Breast epithelium (tissue), 3 donors: ENCODE measurements around the gene CELA1.

Experiments
- CTCF ChIP-seq, 3 donors: fragments of 450-650 bp; IDR thresholded peaks; one replicate each; pipeline ENCODE4 v1.5.1; 2016 to 2017; ENCODE audit warnings: antibody characterized with exemption in 3 of 3, mild to moderate bottlenecking in 3 of 3, moderate library complexity in 3 of 3
- POLR2A ChIP-seq: fragments of 450-650 bp; IDR thresholded peaks from one replicate; pipeline ENCODE4 v1.6.1; 2016; ENCODE audit warnings: antibody characterized with exemption, mild to moderate bottlenecking, moderate library complexity

- TF ChIP-seq CTCF (IDR thresholded peaks at IDR 0.05) (no peak), POLR2A (no peak)
Observed at GRCh38 chr12:51379571-51379970, 33.1 kb upstream of the CELA1 start.
